Cardiac septum (tissue), 1 donor: Measurements from ENCODE around the gene CKMT1B. TPM values are rescaled to one million over a fixed set of nuclear protein-coding genes. Genes with fewer than 3 reads are reported as not detected.
"Not testable (repeated sequence)": the region's sequence is repeated elsewhere in the genome, so short reads cannot be mapped to it uniquely, and the experiment has no call there.

ENCODE experiments used
- DNase-seq: peaks from one replicate; pipeline ENCODE4 v3.0.0-alpha.2; 2020; ENCODE audit warnings: low spot score
- intact Hi-C: fragments of 100-400 bp; cut with DNase I; formaldehyde crosslinking; loops from one replicate; pipeline ENCODE4 v1.14.0; 2022
- total RNA-seq: library from RNA; stranded (reverse); fragmentation: NEBNext Ultra II Directional; extraction: Animal tissue kit (Norgen Biotek cat#: 25700); gene quantifications from one replicate; pipeline ENCODE4 v1.2.1, GENCODE V29; 2021
- donor health status: DM: no; HTN: no; CAD: no.

CKMT1B gene
- total RNA-seq, 1 donor from 2014 or later: not detected

DNA sequence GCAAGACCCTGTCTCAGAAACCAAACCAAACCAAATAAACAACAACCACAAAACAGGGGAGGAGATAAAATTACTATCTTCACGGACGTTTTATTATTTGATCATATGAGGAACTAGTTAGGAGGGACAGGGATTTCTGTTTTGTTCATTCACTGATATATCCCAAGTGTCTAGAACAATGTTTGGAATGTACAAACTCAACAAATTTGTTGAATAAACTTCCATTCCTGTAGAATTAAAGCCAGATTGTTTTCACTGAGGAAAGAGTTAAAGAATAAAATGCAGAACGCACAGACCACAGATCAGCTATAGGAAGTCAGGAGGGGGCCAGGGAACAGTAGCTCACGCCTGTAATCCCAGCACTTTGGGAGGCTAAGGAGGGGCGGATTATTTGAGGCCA is 31.3 kb downstream of the CKMT1B start:
- intact Hi-C loops: no loop called here
- no peak for DNase-seq

DNA sequence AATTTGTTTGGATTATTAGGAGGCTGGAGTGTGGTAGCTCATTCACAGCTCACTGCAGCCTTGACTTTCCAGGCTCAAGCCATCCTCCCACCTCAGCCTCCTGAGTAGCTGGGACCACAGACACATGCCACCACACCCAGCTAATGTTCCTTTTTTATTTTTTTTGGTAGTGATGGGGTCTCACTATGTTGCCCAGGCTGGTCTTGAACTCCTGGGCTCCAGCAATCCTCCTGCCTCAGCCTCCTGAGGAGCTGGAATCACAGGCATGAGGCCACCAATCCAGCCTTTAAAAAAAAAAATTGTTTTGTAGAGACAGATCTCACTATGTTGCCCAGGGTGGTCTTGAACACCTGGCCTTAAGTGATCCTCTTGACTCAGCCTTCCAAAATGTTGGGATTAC is 33.1 kb downstream of the CKMT1B start:
- DNase-seq, intact Hi-C loops: not testable (repeated sequence)

DNA sequence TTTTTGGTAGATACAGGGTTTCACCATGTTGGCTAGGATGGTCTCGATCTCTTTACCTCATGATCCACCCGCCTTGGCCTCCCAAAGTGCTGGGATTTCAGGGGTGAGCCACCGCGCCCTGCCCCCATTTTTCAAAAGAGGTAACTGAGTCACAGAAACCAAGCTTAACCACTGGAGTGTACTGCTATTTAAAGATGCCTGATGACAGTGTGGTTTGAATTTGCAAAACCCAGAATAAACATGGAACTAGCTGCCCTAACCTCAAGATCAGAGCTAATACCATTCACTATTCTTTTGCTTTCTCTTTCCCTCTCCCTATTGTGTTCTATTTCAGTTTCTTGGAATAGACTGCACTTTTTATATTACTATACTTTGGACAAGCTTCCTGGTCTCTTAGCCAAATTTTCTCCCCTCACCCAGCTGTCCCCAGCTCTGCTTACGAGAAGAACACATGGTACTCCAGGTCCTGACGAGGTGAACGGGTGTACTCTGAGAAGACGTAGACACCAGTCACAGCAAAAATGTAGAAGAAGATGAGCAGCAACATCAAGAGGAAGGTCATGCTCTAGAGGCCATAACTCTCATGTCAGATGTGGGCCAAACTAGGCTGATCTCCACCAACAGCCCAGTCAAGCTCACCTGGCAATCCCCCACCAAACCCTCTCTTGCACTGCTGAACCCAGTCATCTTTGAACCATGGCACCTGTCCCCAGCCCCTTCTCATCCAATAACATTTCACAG is 44.8 kb downstream of the CKMT1B start:
- DNase-seq, intact Hi-C loops: not testable (repeated sequence)

Other genes with a start within 250 kb of the CKMT1B start
- gene ZSCAN29, start 223.0 kb upstream of the CKMT1B start, total RNA-seq: 14.0 TPM
- gene TUBGCP4, start 222.9 kb upstream of the CKMT1B start, total RNA-seq: 10.7 TPM
- 33.1 TPM for gene TP53BP1, start 100.9 kb upstream of the CKMT1B start, total RNA-seq
- gene MAP1A, start 76.4 kb upstream of the CKMT1B start, total RNA-seq: 182 TPM
- 42.1 TPM for gene PPIP5K1, start 3.8 kb upstream of the CKMT1B start, total RNA-seq
- 0.24 TPM for gene STRC, start 24.8 kb downstream of the CKMT1B start, total RNA-seq
- 3.0 TPM for gene CATSPER2, start 54.8 kb downstream of the CKMT1B start, total RNA-seq
- gene CKMT1A, start 99.8 kb downstream of the CKMT1B start, total RNA-seq: 0.32 TPM
- gene PDIA3, start 152.4 kb downstream of the CKMT1B start, total RNA-seq: 176 TPM
- gene ELL3, start 182.9 kb downstream of the CKMT1B start, total RNA-seq: 2.2 TPM
- gene SERF2, start 198.3 kb downstream of the CKMT1B start, total RNA-seq: 943 TPM
- 0.43 TPM for gene SERINC4, start 206.2 kb downstream of the CKMT1B start, total RNA-seq
- gene HYPK, start 206.6 kb downstream of the CKMT1B start, total RNA-seq: 11.7 TPM
- 19.8 TPM for gene MFAP1, start 230.7 kb downstream of the CKMT1B start, total RNA-seq
- 0.97 TPM for gene WDR76, start 233.0 kb downstream of the CKMT1B start, total RNA-seq